ENCODE data around the gene FGF14.
"Not testable (repeated sequence)": the region's sequence is repeated elsewhere in the genome, so short reads cannot be mapped to it uniquely, and the experiment has no call there.

The FGF14 gene

GRCh38 chr13:101845245-101846020 lies 556.4 kb downstream of the FGF14 start:
- WGBS (ENCODE audit: insufficient coverage), result 78% methylated on average over 1 of the region's 4 CpGs
- no peaks in the 10 kb centered on the region for H3K36me3 ChIP-seq (ENCODE audit: control insufficient read depth in 4 of 4, insufficient read depth in 4 of 4, low read length in 3 of 4)
- no peaks in the 10 kb centered on the region for H3K9me3 ChIP-seq (ENCODE audit: control extremely low read depth in 1 of 5, control insufficient read depth in 4 of 5, insufficient read depth in 2 of 5, low read depth in 1 of 5, low read length in 4 of 5)
- H3K4me3 ChIP-seq (ENCODE audit: control insufficient read depth in 1 of 7, extremely low read depth in 1 of 7, insufficient read depth in 4 of 7, low read depth in 2 of 7, low read length in 6 of 7), result no peak overlapping the region
- ChIA-PET CTCF (no interaction called here), POLR2A (no interaction called here)
- no peak for DNase-seq
- H3K27me3 ChIP-seq (replicated peaks in 2 of 5; ENCODE audit: control insufficient read depth in 4 of 5, insufficient read depth in 5 of 5, low read length in 4 of 5), result no peaks in the 10 kb centered on the region
- no peak overlapping the region for H3K27ac ChIP-seq (ENCODE audit: insufficient read depth in 1 of 2, low read depth in 1 of 2, low read length in 2 of 2, poor library complexity in 1 of 2, severe bottlenecking in 2 of 2)
- H3K4me1 ChIP-seq (ENCODE audit: control extremely low read depth in 1 of 4, control insufficient read depth in 4 of 4, insufficient read depth in 4 of 4, low read length in 3 of 4), result no peaks in the 10 kb centered on the region

GRCh38 chr13:101841698-101842097 lies 560.1 kb downstream of the FGF14 start:
- WGBS (ENCODE audit: insufficient coverage), result 50% methylated on average over 1 of the region's 3 CpGs
- Histone ChIP-seq H3K27me3 (replicated peaks in 2 of 5; ENCODE audit: control insufficient read depth in 4 of 5, insufficient read depth in 5 of 5, low read length in 4 of 5) (no peaks in the 10 kb centered on the region), H3K4me1 (ENCODE audit: control extremely low read depth in 1 of 4, control insufficient read depth in 4 of 4, insufficient read depth in 4 of 4, low read length in 3 of 4) (no peaks in the 10 kb centered on the region), H3K27ac (ENCODE audit: insufficient read depth in 1 of 2, low read depth in 1 of 2, low read length in 2 of 2, poor library complexity in 1 of 2, severe bottlenecking in 2 of 2) (no peak overlapping the region), H3K4me3 (ENCODE audit: control insufficient read depth in 1 of 7, extremely low read depth in 1 of 7, insufficient read depth in 4 of 7, low read depth in 2 of 7, low read length in 6 of 7) (no peak overlapping the region), H3K9me3 (ENCODE audit: control extremely low read depth in 1 of 5, control insufficient read depth in 4 of 5, insufficient read depth in 2 of 5, low read depth in 1 of 5, low read length in 4 of 5) (no peaks in the 10 kb centered on the region), H3K36me3 (ENCODE audit: control insufficient read depth in 4 of 4, insufficient read depth in 4 of 4, low read length in 3 of 4) (no peaks in the 10 kb centered on the region)
- DNase-seq, result no peak
- ChIA-PET CTCF (interaction anchor here (0.7 to 1.1 kb wide), 2 partner anchors 10 to 17 kb away, joined by 3 to 4 read pairs; no protein-coding TSS in a partner anchor), POLR2A (no interaction called here)

GRCh38 chr13:101838323-101838722 lies 563.5 kb downstream of the FGF14 start:
- 100% methylated on average over 1 of the region's 2 CpGs for WGBS (ENCODE audit: insufficient coverage)
- Histone ChIP-seq H3K4me1 (ENCODE audit: control extremely low read depth in 1 of 4, control insufficient read depth in 4 of 4, insufficient read depth in 4 of 4, low read length in 3 of 4) (no peaks in the 10 kb centered on the region), H3K4me3 (ENCODE audit: control insufficient read depth in 1 of 7, extremely low read depth in 1 of 7, insufficient read depth in 4 of 7, low read depth in 2 of 7, low read length in 6 of 7) (no peak overlapping the region), H3K27ac (ENCODE audit: insufficient read depth in 1 of 2, low read depth in 1 of 2, low read length in 2 of 2, poor library complexity in 1 of 2, severe bottlenecking in 2 of 2) (no peak overlapping the region), H3K9me3 (ENCODE audit: control extremely low read depth in 1 of 5, control insufficient read depth in 4 of 5, insufficient read depth in 2 of 5, low read depth in 1 of 5, low read length in 4 of 5) (no peaks in the 10 kb centered on the region), H3K36me3 (ENCODE audit: control insufficient read depth in 4 of 4, insufficient read depth in 4 of 4, low read length in 3 of 4) (no peaks in the 10 kb centered on the region), H3K27me3 (replicated peaks in 2 of 5; ENCODE audit: control insufficient read depth in 4 of 5, insufficient read depth in 5 of 5, low read length in 4 of 5) (no peaks in the 10 kb centered on the region)
- DNase-seq, result no peak
- ChIA-PET CTCF (no interaction called here), POLR2A (no interaction called here)

DNA sequence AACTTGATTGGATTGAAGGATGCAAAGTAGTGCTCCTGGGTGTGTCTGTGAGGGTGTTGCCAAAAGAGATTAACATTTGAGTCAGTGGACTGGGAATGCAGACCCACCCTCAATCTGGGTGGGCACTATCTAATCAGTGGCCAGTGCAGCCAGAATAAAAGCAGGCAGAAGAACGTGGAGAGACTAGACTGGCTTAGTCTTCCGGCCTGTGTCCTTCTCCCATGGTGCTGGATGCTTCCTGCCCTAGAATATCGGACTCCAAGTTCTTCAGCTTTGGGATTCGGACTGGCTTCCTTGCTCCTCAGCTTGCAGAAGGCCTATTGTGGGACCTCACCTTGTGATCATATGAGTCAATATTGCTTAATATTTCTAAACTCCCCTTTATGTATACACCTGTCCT lies 564.1 kb downstream of the FGF14 start:
- H3K4me3 ChIP-seq (ENCODE audit: control insufficient read depth in 1 of 7, extremely low read depth in 1 of 7, insufficient read depth in 4 of 7, low read depth in 2 of 7, low read length in 6 of 7); H3K27ac ChIP-seq (ENCODE audit: insufficient read depth in 1 of 2, low read depth in 1 of 2, low read length in 2 of 2, poor library complexity in 1 of 2, severe bottlenecking in 2 of 2); CTCF ChIA-PET; DNase-seq; POLR2A ChIA-PET; H3K27me3 ChIP-seq (replicated peaks in 2 of 5; ENCODE audit: control insufficient read depth in 4 of 5, insufficient read depth in 5 of 5, low read length in 4 of 5); H3K36me3 ChIP-seq (ENCODE audit: control insufficient read depth in 4 of 4, insufficient read depth in 4 of 4, low read length in 3 of 4); H3K9me3 ChIP-seq (ENCODE audit: control extremely low read depth in 1 of 5, control insufficient read depth in 4 of 5, insufficient read depth in 2 of 5, low read depth in 1 of 5, low read length in 4 of 5); H3K4me1 ChIP-seq (ENCODE audit: control extremely low read depth in 1 of 4, control insufficient read depth in 4 of 4, insufficient read depth in 4 of 4, low read length in 3 of 4): not testable (repeated sequence)
- WGBS (ENCODE audit: insufficient coverage), result 86% methylated on average over 2 of the region's 4 CpGs

- ChIA-PET POLR2A (no interaction called here), CTCF (no interaction called here)
Measured at GRCh38 chr13:101837288-101837687, 564.6 kb downstream of the FGF14 start.

DNA sequence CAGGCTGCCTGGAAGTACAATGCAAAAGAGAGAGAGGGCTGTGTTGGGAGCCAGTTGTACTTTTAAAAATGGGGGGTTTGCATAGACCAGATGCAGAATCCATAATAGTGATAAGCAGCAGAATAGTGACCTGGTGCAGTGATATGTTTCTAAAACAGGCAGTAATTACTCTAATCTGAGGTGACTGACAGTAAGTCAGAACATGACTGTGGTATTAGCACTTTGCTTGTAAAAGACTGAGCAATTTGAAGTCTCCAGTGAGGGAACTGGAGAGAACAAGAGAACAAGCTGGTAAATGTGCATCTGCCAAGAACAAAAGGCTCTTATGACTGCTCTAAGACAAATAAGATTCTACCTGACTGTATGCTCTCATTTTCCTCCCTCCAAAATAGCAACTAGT lies 565.9 kb downstream of the FGF14 start:
- H3K4me3 ChIP-seq (ENCODE audit: control insufficient read depth in 1 of 7, extremely low read depth in 1 of 7, insufficient read depth in 4 of 7, low read depth in 2 of 7, low read length in 6 of 7), result no peak overlapping the region
- no peak overlapping the region for H3K27ac ChIP-seq (ENCODE audit: insufficient read depth in 1 of 2, low read depth in 1 of 2, low read length in 2 of 2, poor library complexity in 1 of 2, severe bottlenecking in 2 of 2)
- H3K36me3 ChIP-seq (ENCODE audit: control insufficient read depth in 4 of 4, insufficient read depth in 4 of 4, low read length in 3 of 4), result no peaks in the 10 kb centered on the region
- no peaks in the 10 kb centered on the region for H3K27me3 ChIP-seq (replicated peaks in 2 of 5; ENCODE audit: control insufficient read depth in 4 of 5, insufficient read depth in 5 of 5, low read length in 4 of 5)
- DNase-seq, result no peak
- ChIA-PET CTCF (no interaction called here), POLR2A (no interaction called here)
- H3K9me3 ChIP-seq (ENCODE audit: control extremely low read depth in 1 of 5, control insufficient read depth in 4 of 5, insufficient read depth in 2 of 5, low read depth in 1 of 5, low read length in 4 of 5), result no peaks in the 10 kb centered on the region
- H3K4me1 ChIP-seq (ENCODE audit: control extremely low read depth in 1 of 4, control insufficient read depth in 4 of 4, insufficient read depth in 4 of 4, low read length in 3 of 4), result no peaks in the 10 kb centered on the region

More at GRCh38 chr13:101837288-101837687, 564.6 kb downstream of the FGF14 start:
- H3K4me1 ChIP-seq (ENCODE audit: control extremely low read depth in 1 of 4, control insufficient read depth in 4 of 4, insufficient read depth in 4 of 4, low read length in 3 of 4), result no peaks in the 10 kb centered on the region
- H3K36me3 ChIP-seq (ENCODE audit: control insufficient read depth in 4 of 4, insufficient read depth in 4 of 4, low read length in 3 of 4), result no peaks in the 10 kb centered on the region
- H3K9me3 ChIP-seq (ENCODE audit: control extremely low read depth in 1 of 5, control insufficient read depth in 4 of 5, insufficient read depth in 2 of 5, low read depth in 1 of 5, low read length in 4 of 5), result no peaks in the 10 kb centered on the region
- H3K27ac ChIP-seq (ENCODE audit: insufficient read depth in 1 of 2, low read depth in 1 of 2, low read length in 2 of 2, poor library complexity in 1 of 2, severe bottlenecking in 2 of 2), result no peak overlapping the region
- no peak for DNase-seq
- no peak overlapping the region for H3K4me3 ChIP-seq (ENCODE audit: control insufficient read depth in 1 of 7, extremely low read depth in 1 of 7, insufficient read depth in 4 of 7, low read depth in 2 of 7, low read length in 6 of 7)
- 100% methylated on average over 1 of the region's 2 CpGs for WGBS (ENCODE audit: insufficient coverage)
- no peaks in the 10 kb centered on the region for H3K27me3 ChIP-seq (replicated peaks in 2 of 5; ENCODE audit: control insufficient read depth in 4 of 5, insufficient read depth in 5 of 5, low read length in 4 of 5)

- no peak overlapping the region for H3K4me3 ChIP-seq (ENCODE audit: control insufficient read depth in 1 of 7, extremely low read depth in 1 of 7, insufficient read depth in 4 of 7, low read depth in 2 of 7, low read length in 6 of 7)
- WGBS (ENCODE audit: insufficient coverage), result 100% methylated on average over 1 of the region's 3 CpGs
- no peak overlapping the region for H3K27ac ChIP-seq (ENCODE audit: insufficient read depth in 1 of 2, low read depth in 1 of 2, low read length in 2 of 2, poor library complexity in 1 of 2, severe bottlenecking in 2 of 2)
- no peaks in the 10 kb centered on the region for H3K4me1 ChIP-seq (ENCODE audit: control extremely low read depth in 1 of 4, control insufficient read depth in 4 of 4, insufficient read depth in 4 of 4, low read length in 3 of 4)
- CTCF ChIA-PET, result no interaction called here
- no peak for DNase-seq
- no peaks in the 10 kb centered on the region for H3K9me3 ChIP-seq (ENCODE audit: control extremely low read depth in 1 of 5, control insufficient read depth in 4 of 5, insufficient read depth in 2 of 5, low read depth in 1 of 5, low read length in 4 of 5)
- no peaks in the 10 kb centered on the region for H3K36me3 ChIP-seq (ENCODE audit: control insufficient read depth in 4 of 4, insufficient read depth in 4 of 4, low read length in 3 of 4)
- POLR2A ChIA-PET, result no interaction called here
- no peaks in the 10 kb centered on the region for H3K27me3 ChIP-seq (replicated peaks in 2 of 5; ENCODE audit: control insufficient read depth in 4 of 5, insufficient read depth in 5 of 5, low read length in 4 of 5)
Measured at GRCh38 chr13:101833671-101834070, 568.2 kb downstream of the FGF14 start.
